ENCODE data around the gene CYFIP1.

Gene CYFIP1

DNA sequence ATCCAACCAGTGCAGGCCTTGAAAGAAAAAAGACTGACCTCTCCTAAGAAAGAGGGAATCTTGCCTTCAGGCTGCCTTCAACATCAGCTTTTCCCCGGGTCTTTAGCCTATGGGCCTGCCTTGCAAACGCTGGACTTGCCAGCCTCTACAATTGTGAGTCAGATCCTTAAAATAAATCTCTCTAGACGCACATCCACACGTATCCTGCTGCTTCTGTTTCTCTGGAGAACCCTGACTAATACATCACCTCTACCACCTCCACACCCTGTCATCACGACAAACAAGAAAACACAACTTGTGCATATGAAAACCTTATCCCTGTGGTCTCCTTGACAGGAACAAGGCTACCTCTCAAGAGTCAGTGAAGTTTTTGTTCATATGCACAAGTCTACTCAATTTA, 11.8 kb downstream of the CYFIP1 start:
- DNase-seq (ENCODE audit: low spot score): no peak

DNA sequence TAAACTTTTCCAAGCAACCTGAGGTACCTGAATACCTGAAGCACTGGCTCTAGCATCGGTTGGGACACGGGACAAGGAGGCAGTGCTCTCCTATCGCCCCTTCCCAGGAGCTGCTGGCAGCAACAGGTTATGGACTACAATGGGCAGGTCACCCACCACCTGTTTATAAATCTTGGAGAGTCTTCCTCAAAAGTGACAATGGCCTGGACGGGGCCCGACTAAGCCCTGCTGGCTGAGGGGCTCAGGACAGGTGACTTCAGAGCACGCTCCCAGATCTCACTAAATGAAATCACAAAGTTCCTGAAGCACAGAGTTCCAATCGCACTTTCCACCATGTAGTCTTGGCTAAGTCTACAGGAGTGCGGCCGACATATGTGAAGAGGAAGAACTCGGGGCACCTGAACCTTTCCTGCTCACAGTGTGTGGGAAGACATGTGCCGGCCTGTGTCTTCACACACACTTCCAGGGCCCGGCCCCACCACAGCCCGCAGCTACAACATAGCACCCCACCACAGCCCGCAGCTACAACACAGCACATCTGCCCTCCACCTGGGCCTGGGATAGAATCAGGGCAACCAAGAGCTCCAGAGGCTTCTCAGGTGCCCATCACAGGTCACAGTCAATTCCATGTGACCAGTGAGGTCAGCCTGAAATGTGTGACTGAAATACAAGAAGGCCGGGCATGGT, 12.9 kb downstream of the CYFIP1 start:
- DNase-seq (ENCODE audit: low spot score): no peak

DNA sequence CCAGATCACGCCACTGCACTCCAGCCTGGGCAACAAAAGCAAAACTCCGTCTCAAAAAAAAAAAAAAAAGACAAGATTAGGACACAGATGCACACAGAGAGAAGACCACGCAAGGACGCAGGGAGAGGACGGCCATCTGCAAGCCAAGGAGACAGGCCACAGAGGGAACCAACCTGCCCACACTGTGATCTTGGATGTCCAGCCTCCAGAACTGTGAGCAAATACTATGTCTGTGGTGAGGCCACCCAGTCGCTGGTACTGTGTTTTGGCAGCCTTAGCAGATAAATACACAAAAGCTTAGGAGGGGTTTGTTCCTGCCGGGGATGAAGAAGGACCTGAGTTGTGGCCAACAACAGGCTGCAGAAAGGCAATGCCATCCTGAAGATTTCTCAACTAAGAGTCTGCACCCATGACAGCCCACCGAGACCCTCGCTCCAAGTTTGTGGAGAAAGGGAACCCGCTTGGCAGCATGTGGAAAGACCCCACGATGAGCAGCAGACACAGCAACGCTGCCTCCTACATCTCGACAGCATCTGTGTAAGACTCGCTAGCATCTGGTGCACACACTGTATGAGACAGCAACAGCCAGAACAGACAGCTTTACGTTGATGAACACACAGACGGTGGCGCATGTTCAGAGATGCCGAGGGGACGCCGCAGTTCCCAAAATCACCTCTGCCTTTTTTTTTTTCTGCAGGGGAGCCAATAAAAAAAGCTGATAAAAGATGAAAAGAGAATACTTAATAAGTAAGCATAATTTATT, 13.7 kb downstream of the CYFIP1 start:
- DNase-seq (ENCODE audit: low spot score): no peak

DNA sequence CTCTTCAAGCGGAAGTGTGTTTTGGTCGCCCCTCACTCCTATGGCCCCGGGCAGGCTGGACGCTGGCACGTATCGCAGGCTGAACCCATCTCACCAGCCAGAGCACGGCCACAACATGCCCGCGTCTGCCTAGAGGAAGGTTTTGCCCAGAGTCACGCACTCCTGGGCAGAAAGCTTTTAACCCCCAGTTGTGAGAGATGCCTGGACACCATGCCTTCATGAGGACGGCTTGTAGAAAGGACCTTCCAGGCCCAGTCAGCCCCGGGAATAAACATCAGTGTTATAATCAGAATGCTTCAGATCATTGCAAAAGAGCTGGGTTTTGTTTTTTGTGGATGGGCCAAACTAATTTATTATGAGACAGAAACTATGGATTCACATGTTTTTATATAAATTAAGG, 16.5 kb downstream of the CYFIP1 start:
- DNase-seq (ENCODE audit: low spot score): no peak

DNA sequence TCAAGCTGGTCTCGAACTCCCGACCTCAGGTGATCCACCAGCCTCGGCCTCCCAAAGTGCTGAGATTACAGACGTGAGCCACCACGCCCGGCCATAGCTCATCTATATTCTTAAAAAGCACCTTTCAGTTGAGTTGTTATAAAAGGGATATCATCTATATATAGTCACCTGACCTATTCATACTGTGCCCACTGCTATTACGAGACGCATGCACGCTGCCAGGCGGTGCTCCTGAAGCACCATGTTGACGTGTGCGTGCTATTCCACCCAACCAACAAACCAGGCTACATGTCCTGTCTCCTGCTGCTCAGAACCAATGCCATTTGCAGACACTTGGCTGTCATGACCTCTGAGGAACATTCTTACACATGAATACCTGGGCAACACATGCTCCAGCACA, 17.6 kb downstream of the CYFIP1 start:
- DNase-seq (ENCODE audit: low spot score): no peak

DNA sequence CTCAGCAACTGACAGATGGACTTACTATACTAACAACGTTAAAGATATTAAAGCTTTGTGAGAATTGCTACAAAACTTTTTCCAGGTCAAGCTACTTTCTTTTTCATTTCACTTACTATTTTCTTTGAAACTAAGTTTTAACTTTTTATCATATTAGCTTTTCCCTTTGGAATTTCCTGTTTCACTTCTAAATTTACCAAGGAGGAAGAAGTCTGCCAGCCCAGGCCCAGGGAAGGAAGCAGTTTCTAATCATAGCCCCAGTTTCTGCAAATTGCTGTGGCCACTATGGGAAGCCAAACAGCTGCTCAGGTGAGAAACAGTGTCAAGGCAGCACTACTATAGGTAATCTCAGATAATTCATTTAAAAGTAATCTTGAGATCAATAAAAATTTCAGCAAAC, 18.4 kb downstream of the CYFIP1 start:
- DNase-seq (ENCODE audit: low spot score): no peak

DNA sequence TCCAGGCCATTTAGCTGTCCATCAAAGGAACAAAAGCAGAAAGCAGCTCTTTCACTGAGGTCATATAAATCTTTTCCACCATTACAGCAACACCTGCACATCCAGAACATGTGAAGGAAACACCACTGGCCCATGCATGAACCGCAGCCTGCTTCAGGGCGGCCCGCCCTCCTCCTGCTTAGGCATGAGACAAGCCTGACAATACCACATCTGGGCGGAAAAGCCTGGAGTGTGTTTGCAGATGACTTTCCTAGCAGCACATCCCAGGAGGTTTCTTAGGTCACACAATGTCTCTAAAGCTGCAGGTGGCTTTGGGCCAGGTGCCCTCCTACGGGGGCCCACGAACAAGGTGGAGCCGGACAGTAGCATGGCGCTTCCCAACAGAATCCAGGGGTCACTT, 19.6 kb downstream of the CYFIP1 start:
- DNase-seq (ENCODE audit: low spot score): no peak

DNA sequence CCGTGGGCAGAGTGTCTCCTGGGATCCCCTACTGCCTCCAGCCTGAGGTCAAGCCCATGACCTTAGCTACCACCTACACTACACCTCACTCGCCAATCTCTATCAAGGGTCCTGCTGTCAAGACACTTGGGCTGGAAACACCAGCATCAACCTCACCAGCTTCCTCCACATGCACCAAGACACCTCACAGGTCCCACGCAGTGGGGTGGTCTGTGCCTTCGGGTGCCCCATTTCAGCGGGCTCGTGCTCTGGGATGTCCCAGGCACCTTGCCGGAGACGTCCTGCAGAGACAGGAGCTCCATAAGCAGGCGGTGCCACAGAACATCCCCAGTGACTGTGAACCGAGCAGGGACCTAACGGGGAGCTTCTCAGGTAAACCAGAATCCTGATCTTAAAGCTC, 20.0 kb downstream of the CYFIP1 start:
- DNase-seq (ENCODE audit: low spot score): no peak

DNA sequence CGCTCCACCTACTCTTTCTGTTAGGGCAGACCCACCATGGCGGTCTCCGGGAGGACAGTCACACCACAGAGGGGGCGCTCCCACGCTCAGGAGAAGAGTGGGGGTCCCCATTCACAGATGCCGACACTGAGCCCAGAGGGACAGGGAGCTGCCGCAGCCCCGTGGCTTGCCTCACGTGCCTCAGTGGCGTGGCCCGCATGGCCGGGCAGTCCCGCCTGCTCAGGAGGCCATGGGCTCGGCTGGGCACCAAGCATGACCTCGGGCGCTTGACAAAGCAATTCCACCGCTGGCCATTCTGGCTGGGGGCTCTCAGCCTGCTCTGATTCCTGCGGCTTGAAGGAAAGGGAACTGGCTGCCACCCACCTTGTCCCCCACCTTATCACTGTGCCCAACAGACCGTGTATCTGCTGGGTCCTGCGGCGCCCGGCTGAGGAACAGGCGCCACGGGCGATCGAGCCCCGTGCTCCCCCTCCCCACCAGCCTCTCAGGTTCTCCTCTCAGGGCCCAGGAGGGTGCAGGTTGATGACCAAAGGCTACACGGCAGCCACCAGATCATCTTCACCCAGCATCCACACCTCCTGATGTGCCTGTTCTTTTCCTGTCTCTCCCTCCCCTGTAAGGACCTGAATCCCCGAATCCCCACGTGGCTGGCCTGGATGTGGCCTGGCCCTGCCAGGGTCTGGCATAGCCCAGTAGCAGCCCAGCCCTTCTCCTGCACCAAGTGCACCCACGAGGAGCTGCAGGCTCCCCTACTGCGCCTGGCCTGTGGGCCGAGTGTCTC, 20.7 kb downstream of the CYFIP1 start:
- no peak for DNase-seq (ENCODE audit: low spot score)

DNA sequence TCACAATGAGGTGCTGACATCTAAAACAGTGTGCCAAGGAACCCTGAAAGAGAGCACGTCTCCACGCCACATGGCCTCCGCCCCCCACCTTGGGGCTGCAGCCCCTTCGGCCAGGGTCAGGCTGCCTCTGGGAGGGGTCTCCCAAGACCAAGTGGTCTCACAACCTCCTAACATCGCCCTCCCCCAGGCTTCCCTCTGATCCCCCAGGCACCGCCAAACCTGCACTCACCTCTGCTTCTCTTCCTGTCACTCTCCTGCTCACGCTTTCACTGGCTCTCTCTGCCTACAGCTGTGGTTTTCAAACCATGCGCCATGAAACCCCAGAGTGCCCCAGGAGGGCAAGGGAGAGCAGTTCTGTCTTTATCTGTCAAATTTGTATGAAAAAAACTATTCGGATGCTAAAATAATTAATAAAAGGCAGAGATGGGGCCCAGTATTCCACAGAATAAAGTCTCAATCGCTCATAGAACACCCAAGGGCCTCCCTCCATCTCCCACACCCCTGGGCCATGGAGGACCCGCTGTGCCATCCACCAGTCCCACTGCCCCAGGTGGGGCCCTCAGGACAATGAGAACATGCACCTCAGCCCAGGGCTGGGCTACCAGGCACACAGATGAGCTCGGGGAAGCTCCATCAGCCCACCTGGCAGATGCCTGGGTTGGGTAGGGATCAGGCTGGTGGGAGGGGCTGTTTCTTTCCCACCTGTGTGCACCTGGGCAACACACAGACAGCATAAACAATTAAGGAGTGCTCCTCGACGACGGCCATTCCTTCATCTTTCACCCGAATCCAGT, 21.5 kb downstream of the CYFIP1 start:
- no peak for DNase-seq (ENCODE audit: low spot score)

DNA sequence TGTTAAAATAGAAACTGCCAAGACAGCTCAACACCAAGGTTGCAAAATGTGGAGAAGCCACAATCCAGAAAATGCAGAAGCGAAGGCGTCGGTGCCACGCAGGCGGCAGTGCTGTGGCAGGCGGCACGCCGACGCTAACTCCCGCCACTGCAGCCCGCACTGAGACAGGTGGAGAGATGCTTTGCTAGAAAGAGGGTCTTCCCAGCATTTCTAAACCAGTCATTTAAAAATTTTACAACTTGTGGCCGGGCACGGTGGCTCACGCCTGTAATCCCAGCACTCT, 23.2 kb downstream of the CYFIP1 start:
- DNase-seq (ENCODE audit: low spot score): no peak

DNA sequence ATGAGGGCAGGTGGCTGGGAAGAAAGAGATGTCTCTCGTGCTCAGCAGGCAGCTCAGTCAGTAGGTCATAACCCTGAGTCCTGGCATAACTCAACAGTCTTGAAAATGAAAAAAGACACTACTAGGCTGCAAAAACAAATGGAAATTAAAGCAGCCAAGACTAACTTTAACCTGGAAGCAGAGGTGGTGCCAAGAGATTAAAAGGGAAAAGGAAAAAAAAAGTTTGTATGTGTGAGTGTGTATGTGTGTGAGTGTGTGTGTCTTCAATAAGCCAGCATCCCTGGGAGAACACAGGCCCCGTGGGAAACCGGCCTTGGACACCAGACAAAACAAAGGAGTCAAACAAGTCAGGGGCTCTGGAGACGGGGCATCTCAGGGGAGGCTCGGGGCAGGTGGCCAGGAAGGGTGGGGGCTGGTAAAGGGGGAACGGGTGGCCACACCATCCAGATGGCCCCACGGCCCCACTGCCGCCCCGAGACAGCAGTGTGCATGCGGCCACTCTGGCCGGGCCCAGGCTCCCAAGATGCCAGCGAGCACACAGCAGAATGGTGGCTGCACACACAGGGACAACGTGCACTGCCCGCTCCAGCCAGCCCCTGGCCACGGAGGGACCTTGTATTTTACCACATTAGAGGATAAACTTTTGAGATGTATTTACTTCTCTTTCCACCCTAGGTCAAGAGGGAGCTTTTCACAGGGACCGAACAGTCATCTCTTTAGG, 23.8 kb downstream of the CYFIP1 start:
- DNase-seq (ENCODE audit: low spot score): no peak

DNA sequence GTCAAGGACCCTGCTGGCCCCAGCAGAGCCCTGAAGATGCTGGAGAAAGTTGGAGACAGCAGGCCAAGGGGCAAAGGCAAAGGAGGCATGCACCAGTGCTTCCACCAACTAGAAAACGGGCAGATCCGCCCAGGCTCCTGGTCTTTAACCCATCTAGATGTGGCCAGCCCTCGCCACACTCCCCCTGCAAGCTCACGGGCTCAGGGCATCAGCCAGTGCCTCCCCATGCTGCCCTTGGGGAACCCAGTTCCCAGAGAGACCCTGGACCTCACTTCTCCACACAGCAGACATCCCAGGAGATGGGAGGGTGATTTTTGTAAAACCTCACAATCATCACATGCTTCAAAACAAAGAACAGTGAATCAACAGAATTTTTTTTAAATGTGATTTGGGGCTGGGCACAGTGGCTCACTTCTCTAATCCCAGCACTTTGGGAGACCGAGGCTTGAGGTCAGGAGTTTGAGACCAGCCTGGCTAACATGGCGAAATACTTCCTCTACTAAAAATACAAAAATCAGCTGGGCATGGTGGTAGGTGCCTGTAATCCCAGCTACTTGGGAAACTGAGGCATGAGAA, 24.5 kb downstream of the CYFIP1 start:
- no peak for DNase-seq (ENCODE audit: low spot score)

DNA sequence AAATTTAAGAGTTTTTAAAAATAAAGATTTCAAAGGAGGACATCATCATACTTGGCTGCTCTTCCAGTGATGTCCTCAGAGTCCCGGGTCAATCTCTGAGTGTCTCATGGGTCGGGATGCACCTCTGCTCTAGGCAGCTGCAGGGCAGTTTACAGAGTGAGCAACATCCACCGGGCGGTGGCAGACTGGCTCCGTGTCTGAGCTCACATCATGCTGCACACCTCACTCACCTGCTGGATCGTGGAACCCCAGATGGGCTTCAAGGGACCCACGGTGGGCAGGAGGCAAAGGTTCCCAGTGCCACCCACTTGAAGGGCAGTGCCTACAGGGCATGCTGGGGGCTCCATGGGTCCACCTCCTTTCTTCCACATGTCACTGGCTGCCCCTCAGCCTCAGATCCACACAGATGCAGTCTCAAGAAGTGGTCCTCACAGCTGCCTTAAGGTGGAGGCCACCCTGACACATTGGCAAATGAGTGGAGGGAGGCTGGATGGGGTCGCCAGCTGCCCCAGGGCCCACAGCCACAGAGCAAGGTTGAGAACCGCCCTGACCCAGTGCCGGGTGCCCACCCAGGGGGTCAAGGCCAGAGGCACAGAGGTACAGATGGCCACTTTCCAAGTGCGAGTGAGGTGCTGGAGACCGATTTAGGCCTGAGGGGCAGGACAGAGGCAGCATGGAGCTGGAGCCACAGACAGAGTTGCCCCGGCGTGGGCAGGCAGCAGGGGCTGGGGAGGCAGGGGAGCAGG, 25.2 kb downstream of the CYFIP1 start:
- no peak for DNase-seq (ENCODE audit: low spot score)

DNA sequence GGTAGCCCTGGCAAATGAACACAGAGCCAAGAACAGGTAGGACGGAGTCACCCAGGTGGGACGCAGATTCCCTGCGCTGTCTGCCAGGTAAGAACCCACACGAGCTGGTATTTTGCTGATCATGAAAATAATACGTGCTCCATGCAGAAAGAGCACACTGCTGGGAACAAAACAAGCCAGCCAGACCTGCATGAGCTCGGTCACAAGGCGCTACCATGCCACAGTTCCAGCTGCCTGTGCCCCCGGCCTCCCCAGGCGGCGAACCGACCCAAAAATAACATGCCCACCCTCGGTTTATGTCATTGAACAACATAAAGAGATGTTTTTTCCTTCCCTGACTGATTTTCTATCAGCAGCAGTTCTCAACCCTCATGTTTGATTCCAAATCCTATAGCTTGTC, 25.8 kb downstream of the CYFIP1 start:
- no peak for DNase-seq (ENCODE audit: low spot score)

DNA sequence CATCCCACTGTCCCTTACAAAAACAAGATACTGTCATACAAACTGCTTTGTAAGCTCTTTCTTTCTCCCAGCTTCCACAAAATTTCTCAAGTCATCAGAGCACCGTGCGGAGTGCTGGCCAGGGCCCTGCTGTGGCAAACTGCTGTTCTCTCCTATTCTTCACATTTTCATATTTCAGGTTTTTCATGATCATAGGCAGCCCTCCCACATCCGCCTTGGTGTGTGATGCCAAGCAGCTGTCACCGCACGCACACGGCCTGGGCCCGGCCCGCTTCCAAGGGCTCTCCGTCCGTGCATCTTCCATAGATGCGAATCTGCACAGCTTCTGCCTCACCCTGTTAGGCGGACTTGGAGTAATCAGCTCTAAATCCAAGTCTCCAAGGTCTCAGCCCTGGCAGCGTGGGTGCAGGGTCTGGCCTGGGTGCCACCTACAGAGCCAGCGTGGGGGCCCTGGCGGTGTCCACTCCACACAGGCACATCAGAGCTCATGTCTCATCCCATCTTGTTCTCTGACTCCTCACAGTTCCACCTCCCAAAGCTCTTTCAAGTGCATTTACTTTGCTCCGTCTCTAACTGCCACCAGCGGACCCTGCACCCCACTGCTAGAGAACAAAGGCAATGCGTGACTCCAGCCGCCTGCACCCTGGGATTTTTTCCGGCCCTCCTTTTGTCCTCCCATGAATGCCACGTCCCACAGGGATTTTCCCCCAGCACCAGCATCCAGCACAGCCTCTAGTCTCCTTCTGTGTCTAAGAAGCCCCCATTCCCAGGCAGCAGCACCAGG, 27.2 kb downstream of the CYFIP1 start:
- no peak for DNase-seq (ENCODE audit: low spot score)

DNA sequence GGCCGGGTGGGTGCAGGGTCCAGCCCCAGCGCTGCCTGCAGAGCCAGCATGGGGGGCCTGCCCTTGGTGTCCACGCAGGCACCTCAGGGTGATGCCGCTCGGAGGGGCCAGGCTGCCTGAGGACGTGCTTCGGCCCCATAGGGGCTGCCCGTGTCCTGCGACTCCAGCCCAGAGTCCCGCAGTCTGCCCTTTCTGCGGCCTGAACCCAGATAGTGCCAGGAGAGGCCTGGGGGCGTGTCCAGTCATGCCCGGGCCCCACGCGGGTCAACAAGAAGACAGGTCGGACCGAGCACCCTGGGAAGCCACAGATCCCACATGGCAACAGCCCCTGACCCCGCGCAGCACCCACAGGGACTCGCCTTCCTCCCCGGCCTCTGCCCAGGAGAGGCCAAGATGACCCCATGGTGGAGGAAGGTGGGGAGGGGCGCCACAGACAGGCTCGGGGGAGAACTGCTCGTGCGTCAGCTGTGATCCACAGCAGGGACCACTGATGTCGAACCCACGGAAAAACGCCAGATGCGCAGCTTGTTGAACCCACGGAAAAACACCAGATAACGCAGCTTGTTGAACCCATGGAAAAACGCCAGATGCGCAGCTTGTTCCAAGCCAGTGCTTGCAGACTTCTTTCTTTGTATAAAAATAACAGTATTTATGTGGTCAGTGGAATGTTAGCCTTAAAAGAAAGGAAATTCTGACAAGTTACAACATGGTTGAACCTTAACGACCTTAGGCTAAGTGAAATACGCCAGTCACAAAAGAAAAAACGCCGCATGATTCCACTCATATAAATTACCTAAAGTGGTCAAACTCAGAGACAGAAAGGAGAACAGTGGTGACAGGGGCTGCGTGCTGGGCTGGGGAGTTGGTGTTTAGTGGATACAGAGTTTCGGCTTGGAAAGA, 28.5 kb downstream of the CYFIP1 start:
- no peak for DNase-seq (ENCODE audit: low spot score)

DNA sequence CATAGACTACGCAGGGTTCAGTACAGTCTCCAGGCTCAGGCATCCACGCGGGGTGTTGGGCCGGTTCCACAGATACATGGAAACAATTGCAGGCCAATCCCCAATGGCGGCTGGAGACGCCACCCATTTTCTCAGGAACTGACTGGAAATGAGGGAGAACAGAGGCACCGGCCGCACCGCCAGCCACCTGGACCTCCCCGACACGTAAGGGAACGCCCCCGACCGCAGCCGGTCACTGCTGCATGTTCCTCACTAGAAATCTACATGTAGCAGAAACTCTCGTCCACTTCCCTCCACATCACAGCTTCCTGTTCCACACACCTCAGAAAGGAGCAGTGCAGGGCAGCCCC, 29.2 kb downstream of the CYFIP1 start:
- DNase-seq (ENCODE audit: low spot score): no peak
